GM06990 (cell line): ENCODE measurements around the gene ASCC2.
"Not testable (repeated sequence)": the region's sequence is repeated elsewhere in the genome, so short reads cannot be mapped to it uniquely, and the experiment has no call there.

Source experiments
- DNase-seq: peaks from one replicate; pipeline ENCODE4 v3.0.0-alpha.2; 2011; ENCODE audit not compliant: insufficient read length; ENCODE audit errors: extremely low read depth
- H3K27me3 ChIP-seq: replicated peaks from 2 replicates; pipeline ENCODE4 v1.6.0; 2011; ENCODE audit warnings: low read length; ENCODE audit not compliant: control insufficient read depth, insufficient read depth
- H3K36me3 ChIP-seq: 2 replicates; pipeline ENCODE4 v1.5.1; 2011; ENCODE audit warnings: low read length; ENCODE audit not compliant: control insufficient read depth, insufficient read depth
- H3K4me3 ChIP-seq: replicated peaks from 2 replicates; pipeline ENCODE4 v1.5.1; 2011; ENCODE audit warnings: low read depth, mild to moderate bottlenecking, control low read depth, low read length
- TF ChIP-seq, protein P1 (sequence below): IDR thresholded peaks from 2 replicates; pipeline ENCODE4 v1.5.1; 2011; ENCODE audit warnings: low read length, control low read depth, mild to moderate bottlenecking, inconsistent platforms; ENCODE audit not compliant: insufficient read depth, poor library complexity, severe bottlenecking

ASCC2 gene

DNA sequence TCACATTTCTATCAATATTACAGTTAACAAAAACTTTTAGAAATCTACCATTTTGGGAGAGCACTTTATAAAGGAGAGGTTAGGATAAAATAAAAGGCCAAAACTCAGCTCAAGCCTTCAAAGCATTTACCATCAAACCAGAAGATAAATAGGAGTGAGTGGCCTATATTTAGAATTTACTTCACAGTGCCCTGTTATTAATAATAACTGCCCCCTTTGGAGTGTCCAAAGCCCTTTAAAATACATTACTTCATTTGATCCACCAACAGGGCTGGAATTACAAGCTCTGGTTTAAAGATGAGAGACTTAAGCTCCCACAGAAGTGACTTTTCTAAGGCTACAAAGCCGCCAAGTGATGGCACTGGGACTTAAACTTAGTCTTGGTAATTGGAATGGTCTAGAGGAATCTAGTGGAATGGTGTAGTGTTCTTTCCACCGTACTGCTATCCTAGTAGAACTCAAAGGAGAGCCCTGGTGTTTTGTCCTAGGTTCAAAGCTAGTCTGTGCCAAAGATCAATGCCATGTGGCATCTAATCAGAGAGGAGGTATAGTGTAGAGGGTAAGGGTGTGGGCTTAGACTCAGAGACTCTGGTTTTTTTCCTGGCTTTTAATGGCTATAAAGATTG is 23.7 kb upstream of the ASCC2 start:
- TF ChIP-seq, protein P1, sequence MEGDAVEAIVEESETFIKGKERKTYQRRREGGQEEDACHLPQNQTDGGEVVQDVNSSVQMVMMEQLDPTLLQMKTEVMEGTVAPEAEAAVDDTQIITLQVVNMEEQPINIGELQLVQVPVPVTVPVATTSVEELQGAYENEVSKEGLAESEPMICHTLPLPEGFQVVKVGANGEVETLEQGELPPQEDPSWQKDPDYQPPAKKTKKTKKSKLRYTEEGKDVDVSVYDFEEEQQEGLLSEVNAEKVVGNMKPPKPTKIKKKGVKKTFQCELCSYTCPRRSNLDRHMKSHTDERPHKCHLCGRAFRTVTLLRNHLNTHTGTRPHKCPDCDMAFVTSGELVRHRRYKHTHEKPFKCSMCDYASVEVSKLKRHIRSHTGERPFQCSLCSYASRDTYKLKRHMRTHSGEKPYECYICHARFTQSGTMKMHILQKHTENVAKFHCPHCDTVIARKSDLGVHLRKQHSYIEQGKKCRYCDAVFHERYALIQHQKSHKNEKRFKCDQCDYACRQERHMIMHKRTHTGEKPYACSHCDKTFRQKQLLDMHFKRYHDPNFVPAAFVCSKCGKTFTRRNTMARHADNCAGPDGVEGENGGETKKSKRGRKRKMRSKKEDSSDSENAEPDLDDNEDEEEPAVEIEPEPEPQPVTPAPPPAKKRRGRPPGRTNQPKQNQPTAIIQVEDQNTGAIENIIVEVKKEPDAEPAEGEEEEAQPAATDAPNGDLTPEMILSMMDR, result no peak
- Histone ChIP-seq H3K4me3 (no peak overlapping the region), H3K36me3 (no peaks in the 10 kb centered on the region), H3K27me3 (no peaks in the 10 kb centered on the region)
- no peak for DNase-seq

DNA sequence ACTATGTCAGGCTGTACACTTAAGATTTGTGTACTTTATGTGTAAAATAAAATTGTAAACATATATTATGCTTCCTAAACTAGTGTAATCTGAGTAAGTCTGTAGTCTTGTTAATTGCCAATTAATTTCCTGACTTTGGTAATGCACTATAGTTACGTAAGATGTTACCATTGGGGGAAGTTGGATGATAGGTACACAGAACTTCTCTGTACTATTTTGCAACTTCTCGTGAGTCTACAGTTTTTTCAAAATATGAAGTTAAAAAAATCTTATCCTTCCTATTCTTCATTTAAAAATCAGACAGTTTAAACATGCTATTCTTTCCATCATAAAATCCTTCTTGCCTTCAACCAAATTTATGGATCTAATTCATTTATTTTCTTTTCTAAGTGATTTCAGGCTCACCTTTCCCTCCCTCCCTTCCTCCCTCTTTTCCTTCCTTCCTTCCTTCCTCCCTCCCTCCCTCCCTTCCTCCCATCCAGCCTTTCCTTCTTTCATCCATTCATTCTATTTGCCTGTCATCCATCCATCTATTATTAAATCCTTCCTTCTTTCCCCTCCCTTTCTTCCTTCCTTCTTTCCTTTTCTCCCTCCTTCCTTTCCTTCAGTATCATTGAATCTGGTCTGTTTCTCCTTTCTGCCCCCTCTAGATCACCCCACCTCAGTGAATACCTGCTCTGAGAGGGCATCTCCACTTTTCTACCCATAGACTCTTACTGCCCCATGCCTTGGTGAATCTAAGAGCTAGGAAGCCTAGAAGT is 22.1 kb upstream of the ASCC2 start:
- TF ChIP-seq, protein P1, result no peak
- H3K36me3 ChIP-seq, result no peaks in the 10 kb centered on the region
- no peaks in the 10 kb centered on the region for H3K27me3 ChIP-seq
- H3K4me3 ChIP-seq, result no peak overlapping the region
- no peak for DNase-seq

DNA sequence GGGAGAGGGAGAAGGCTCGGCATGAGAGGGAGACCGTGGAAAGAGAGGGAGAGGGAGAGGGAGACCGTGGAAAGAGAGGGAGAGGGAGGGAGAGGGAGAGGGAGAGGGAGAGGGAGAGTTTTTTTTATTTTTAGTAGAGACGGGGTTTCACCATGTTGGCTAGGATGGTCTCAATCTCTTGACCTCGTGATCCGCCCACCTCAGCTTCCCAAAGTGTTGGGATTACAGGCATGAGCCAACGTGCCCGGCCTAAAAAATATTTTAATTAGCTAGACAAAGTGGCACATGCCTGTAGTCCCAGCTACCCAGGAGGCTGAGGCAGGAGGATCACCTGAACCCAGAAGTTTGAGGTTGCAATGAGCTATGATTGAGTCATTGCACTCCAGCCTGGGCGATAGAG is 21.0 kb upstream of the ASCC2 start:
- not testable (repeated sequence) for H3K36me3 ChIP-seq, H3K4me3 ChIP-seq, H3K27me3 ChIP-seq, DNase-seq

DNA sequence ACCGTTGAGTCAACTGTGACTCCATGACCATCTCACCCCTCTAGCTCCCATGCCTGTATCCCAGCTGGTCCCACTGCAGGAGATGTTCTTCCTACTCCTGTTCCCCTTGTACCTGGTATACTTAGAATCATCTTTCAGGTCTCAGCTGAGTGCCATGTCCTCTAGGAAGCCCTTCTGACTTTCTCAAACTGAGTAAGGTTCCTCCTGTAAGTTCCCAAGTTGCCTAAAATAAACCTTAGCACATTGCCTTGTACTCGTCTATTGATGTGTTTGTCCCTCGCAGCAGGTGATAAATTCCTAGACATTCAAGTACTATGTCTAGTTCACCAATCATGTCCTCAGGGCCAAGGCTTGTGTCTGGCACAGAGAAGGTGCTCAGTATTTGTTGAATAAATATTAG is 18.4 kb upstream of the ASCC2 start:
- Histone ChIP-seq H3K4me3 (no peak overlapping the region), H3K27me3 (no peaks in the 10 kb centered on the region), H3K36me3 (no peaks in the 10 kb centered on the region)
- TF ChIP-seq, protein P1, result no peak
- DNase-seq, result no peak

DNA sequence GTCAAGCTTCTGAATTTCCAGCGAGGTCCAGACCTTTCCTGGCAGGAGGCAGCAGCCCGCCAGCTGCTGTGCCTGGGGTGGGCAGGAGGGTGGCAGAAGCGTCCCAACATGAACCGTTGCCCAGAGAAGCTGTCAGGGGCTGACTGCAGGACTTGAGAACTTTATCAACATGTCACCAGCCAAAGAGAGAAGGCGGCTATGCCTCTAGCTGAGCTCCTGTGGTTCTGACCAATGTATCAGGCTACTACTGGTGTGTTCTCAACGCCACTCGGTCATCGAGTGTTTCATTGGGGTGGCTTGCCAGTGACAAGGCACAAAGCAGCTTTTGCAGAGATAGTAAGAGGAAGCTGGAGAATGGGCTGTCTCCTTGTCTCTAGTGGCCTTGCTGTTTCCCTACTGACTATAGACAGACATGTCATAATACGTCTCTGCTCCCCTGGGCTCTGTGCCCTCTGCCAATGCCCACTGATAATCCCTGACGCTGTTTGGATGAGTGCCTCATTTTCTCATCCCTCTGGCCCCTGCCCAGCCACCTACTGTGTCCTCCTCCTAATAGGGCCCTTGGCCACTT is 17.6 kb upstream of the ASCC2 start:
- H3K36me3 ChIP-seq, result no peaks in the 10 kb centered on the region
- DNase-seq, result no peak
- TF ChIP-seq, protein P1, result no peak

DNA sequence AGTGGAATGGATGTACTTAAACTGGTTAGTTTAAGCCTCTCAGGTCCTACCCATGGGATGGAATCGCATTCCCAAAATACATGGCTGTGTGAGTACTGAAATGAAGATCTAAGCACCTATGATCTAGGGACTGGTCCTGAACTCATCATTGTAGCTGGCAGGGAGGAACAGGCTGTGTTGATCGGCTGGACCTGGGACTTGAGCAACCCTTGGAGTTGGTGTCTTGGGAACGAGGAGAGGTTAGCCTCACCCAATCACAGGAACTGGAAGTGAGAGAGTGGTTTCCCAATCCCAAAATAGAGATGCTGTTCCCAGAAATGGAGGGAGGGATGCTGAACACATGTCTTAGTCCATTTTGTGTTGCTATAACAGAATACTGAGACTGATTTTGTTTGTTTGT is 16.4 kb upstream of the ASCC2 start:
- Histone ChIP-seq H3K4me3 (no peak overlapping the region), H3K27me3 (no peaks in the 10 kb centered on the region), H3K36me3 (no peaks in the 10 kb centered on the region)
- DNase-seq, result no peak
- TF ChIP-seq, protein P1, result no peak

More for the DNA sequence above, 17.6 kb upstream of the ASCC2 start:
- no peak overlapping the region for H3K4me3 ChIP-seq
- no peaks in the 10 kb centered on the region for H3K27me3 ChIP-seq
